ENCODE measurements around the gene PRCC.

The PRCC gene

GRCh38 chr1:156805766-156806511 is 38.6 kb downstream of the PRCC start:
- H3K9me3 ChIP-seq (ENCODE audit: control insufficient read depth, insufficient read depth, low read length): no peaks in the 10 kb centered on the region
- peaks cover under 1% of the 10 kb centered on the region for H3K27me3 ChIP-seq (ENCODE audit: control insufficient read depth, insufficient read depth, low read length)
- peaks cover 5% of the 10 kb centered on the region for H3K36me3 ChIP-seq (ENCODE audit: control insufficient read depth, insufficient read depth, low read length)
- no peak overlapping the region for H3K9ac ChIP-seq (ENCODE audit: low read depth, low read length)
- no peaks in the 10 kb centered on the region for H3K4me1 ChIP-seq (ENCODE audit: control insufficient read depth, insufficient read depth, low read length)
- no peak overlapping the region for H3K4me3 ChIP-seq (ENCODE audit: low read depth, low read length)

DNA sequence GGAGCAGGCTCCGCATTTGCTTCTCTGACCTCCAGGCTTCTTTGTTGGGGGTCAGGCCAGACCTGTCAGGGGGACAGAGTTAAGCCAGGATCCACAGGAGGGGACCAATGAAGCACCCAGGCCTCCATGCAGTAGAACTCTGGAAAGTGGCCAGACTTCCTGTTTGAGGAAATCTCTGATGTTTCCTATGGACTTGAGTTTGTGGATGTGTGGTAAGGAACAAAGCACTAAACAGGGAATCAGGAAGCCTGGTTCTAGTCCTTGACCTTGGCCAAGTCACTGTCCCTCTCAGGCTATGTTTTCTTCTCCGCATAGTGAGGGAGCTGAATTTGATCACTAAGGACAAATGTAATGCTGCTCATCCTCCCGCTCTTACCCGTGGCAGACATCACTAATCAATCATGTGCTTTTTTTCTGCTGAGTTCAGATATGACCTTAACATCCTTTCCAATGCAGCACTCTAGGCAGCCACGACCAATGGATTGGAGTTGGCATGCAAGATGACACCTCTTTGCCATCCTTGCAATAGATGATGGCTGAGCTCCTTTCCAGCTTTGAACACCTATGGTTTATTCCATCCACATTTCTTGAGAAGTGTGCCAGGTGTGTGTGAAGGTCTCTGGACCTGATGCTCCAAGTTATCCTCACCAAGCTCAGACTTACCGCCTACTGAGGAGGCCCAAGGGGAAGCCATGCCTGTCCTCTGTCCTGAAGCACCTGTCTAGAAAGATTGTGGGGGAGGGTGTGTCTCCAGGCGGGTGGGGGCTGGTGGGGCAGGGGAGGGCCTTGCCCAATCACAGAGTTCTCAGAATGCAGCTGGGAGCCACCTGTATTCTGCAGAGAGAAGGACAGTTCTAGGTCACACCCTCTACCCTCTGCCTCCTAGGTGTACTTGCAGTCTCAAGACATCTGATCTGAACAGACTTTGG is 39.4 kb downstream of the PRCC start:
- peaks cover 9% of the 10 kb centered on the region for H3K27me3 ChIP-seq (ENCODE audit: control insufficient read depth, insufficient read depth, low read length)
- no peaks in the 10 kb centered on the region for H3K4me1 ChIP-seq (ENCODE audit: control insufficient read depth, insufficient read depth, low read length)
- no peaks in the 10 kb centered on the region for H3K9me3 ChIP-seq (ENCODE audit: control insufficient read depth, insufficient read depth, low read length)
- no peak overlapping the region for H3K4me3 ChIP-seq (ENCODE audit: low read depth, low read length)
- peaks cover 3% of the 10 kb centered on the region for H3K36me3 ChIP-seq (ENCODE audit: control insufficient read depth, insufficient read depth, low read length)
- no peak overlapping the region for H3K9ac ChIP-seq (ENCODE audit: low read depth, low read length)

GRCh38 chr1:156807627-156808026 is 40.3 kb downstream of the PRCC start:
- no peak overlapping the region for H3K9ac ChIP-seq (ENCODE audit: low read depth, low read length)
- H3K4me3 ChIP-seq (ENCODE audit: low read depth, low read length): no peak overlapping the region
- peaks cover 17% of the 10 kb centered on the region for H3K27me3 ChIP-seq (ENCODE audit: control insufficient read depth, insufficient read depth, low read length)
- H3K36me3 ChIP-seq (ENCODE audit: control insufficient read depth, insufficient read depth, low read length): peaks cover 3% of the 10 kb centered on the region
- no peaks in the 10 kb centered on the region for H3K4me1 ChIP-seq (ENCODE audit: control insufficient read depth, insufficient read depth, low read length)
- H3K9me3 ChIP-seq (ENCODE audit: control insufficient read depth, insufficient read depth, low read length): no peaks in the 10 kb centered on the region

GRCh38 chr1:156808186-156809030 is 41.1 kb downstream of the PRCC start:
- no peak overlapping the region for H3K4me3 ChIP-seq (ENCODE audit: low read depth, low read length)
- no peaks in the 10 kb centered on the region for H3K9me3 ChIP-seq (ENCODE audit: control insufficient read depth, insufficient read depth, low read length)
- H3K27me3 ChIP-seq (ENCODE audit: control insufficient read depth, insufficient read depth, low read length): peaks cover 25% of the 10 kb centered on the region
- peaks cover 3% of the 10 kb centered on the region for H3K36me3 ChIP-seq (ENCODE audit: control insufficient read depth, insufficient read depth, low read length)
- no peak overlapping the region for H3K9ac ChIP-seq (ENCODE audit: low read depth, low read length)
- peaks cover 1% of the 10 kb centered on the region for H3K4me1 ChIP-seq (ENCODE audit: control insufficient read depth, insufficient read depth, low read length)

- Histone ChIP-seq H3K4me1 (ENCODE audit: control insufficient read depth, insufficient read depth, low read length) (peaks cover 3% of the 10 kb centered on the region), H3K9ac (ENCODE audit: low read depth, low read length) (no peak overlapping the region), H3K36me3 (ENCODE audit: control insufficient read depth, insufficient read depth, low read length) (peaks cover 3% of the 10 kb centered on the region), H3K27me3 (ENCODE audit: control insufficient read depth, insufficient read depth, low read length) (peaks cover 29% of the 10 kb centered on the region), H3K9me3 (ENCODE audit: control insufficient read depth, insufficient read depth, low read length) (no peaks in the 10 kb centered on the region), H3K4me3 (ENCODE audit: low read depth, low read length) (no peak overlapping the region)
These were observed 41.9 kb downstream of the PRCC start for GRCh38 chr1:156809281-156809680.

- no peak overlapping the region for H3K4me3 ChIP-seq (ENCODE audit: low read depth, low read length)
- no peak overlapping the region for H3K9ac ChIP-seq (ENCODE audit: low read depth, low read length)
- H3K9me3 ChIP-seq (ENCODE audit: control insufficient read depth, insufficient read depth, low read length): no peaks in the 10 kb centered on the region
- H3K36me3 ChIP-seq (ENCODE audit: control insufficient read depth, insufficient read depth, low read length): peaks cover under 1% of the 10 kb centered on the region
- peaks cover 7% of the 10 kb centered on the region for H3K4me1 ChIP-seq (ENCODE audit: control insufficient read depth, insufficient read depth, low read length)
- peaks cover 35% of the 10 kb centered on the region for H3K27me3 ChIP-seq (ENCODE audit: control insufficient read depth, insufficient read depth, low read length)
These were observed 42.5 kb downstream of the PRCC start for GRCh38 chr1:156809711-156810366.

- H3K27me3 ChIP-seq (ENCODE audit: control insufficient read depth, insufficient read depth, low read length): peaks cover 48% of the 10 kb centered on the region
- no peaks in the 10 kb centered on the region for H3K36me3 ChIP-seq (ENCODE audit: control insufficient read depth, insufficient read depth, low read length)
- H3K4me3 ChIP-seq (ENCODE audit: low read depth, low read length): no peak overlapping the region
- H3K9ac ChIP-seq (ENCODE audit: low read depth, low read length): no peak overlapping the region
- H3K9me3 ChIP-seq (ENCODE audit: control insufficient read depth, insufficient read depth, low read length): no peaks in the 10 kb centered on the region
- peaks cover 7% of the 10 kb centered on the region for H3K4me1 ChIP-seq (ENCODE audit: control insufficient read depth, insufficient read depth, low read length)
These were observed 43.8 kb downstream of the PRCC start for GRCh38 chr1:156811168-156811567.

DNA sequence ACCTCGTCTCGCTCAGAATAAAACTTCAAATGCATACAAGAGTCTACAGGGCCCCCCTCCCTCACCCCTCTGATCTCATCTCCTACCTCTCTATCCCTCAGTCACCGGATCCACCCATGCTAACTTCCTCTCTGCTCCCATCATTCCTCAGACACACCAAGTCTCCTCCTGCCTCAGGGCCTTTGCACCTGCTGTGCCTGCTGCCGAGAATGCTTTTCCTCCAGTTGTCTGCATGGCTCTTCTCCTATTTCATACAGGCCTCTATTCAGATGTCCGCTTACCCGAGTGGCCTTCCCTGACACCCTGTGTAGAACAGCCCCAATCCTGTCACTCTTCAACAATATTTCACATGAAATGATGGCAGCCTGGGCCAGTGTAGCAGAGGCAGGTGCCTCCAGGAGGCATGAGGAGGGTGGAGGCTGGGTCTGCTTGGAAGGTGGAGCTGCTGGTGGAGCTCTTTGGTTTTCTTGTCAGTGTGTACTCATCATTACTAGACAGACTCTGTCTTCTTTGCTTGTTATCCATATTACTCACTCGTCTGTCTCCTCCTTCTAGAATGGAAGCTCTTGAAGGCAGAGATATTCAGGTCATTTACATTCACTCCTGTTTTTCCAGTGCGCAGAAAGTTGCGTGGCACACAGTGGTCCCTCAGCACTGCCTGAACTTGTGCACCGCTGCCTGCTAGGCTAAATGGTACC is 45.1 kb downstream of the PRCC start:
- no peaks in the 10 kb centered on the region for H3K9me3 ChIP-seq (ENCODE audit: control insufficient read depth, insufficient read depth, low read length)
- H3K9ac ChIP-seq (ENCODE audit: low read depth, low read length): no peak overlapping the region
- H3K36me3 ChIP-seq (ENCODE audit: control insufficient read depth, insufficient read depth, low read length): no peaks in the 10 kb centered on the region
- H3K4me3 ChIP-seq (ENCODE audit: low read depth, low read length): no peak overlapping the region
- peaks cover 53% of the 10 kb centered on the region for H3K27me3 ChIP-seq (ENCODE audit: control insufficient read depth, insufficient read depth, low read length)
- peaks cover 7% of the 10 kb centered on the region for H3K4me1 ChIP-seq (ENCODE audit: control insufficient read depth, insufficient read depth, low read length)

DNA sequence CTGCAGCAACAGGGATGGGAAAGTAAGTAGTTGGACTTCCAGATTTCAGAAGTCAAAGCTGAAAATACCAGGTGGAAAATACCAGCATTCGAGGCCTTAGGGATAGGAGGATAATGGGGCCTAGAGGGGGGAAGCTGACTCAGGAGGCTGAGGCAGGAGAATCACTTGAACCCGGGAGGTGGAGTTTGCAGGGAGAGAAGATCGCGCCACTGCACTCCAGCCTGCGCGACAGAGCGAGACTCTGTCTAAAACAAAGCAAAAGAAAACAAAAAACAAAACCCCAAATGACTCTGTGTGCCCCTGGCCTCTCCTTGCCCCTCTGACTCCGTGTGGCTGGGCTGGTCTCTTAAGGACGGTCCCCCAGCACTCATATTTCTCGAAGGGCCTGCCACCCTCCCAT is 46.0 kb downstream of the PRCC start:
- H3K36me3 ChIP-seq (ENCODE audit: control insufficient read depth, insufficient read depth, low read length): no peaks in the 10 kb centered on the region
- peaks cover 54% of the 10 kb centered on the region for H3K27me3 ChIP-seq (ENCODE audit: control insufficient read depth, insufficient read depth, low read length)
- peak overlapping the region; percentile 66 for H3K9ac ChIP-seq (ENCODE audit: low read depth, low read length)
- no peaks in the 10 kb centered on the region for H3K9me3 ChIP-seq (ENCODE audit: control insufficient read depth, insufficient read depth, low read length)
- peaks cover 7% of the 10 kb centered on the region for H3K4me1 ChIP-seq (ENCODE audit: control insufficient read depth, insufficient read depth, low read length)
- H3K4me3 ChIP-seq (ENCODE audit: low read depth, low read length): peak overlapping the region; percentile 62

GRCh38 chr1:156813750-156814570 is 46.6 kb downstream of the PRCC start:
- Histone ChIP-seq H3K9me3 (ENCODE audit: control insufficient read depth, insufficient read depth, low read length) (no peaks in the 10 kb centered on the region), H3K36me3 (ENCODE audit: control insufficient read depth, insufficient read depth, low read length) (no peaks in the 10 kb centered on the region), H3K27me3 (ENCODE audit: control insufficient read depth, insufficient read depth, low read length) (peaks cover 55% of the 10 kb centered on the region), H3K4me3 (ENCODE audit: low read depth, low read length) (peak overlapping the region; percentile 62), H3K4me1 (ENCODE audit: control insufficient read depth, insufficient read depth, low read length) (peaks cover 7% of the 10 kb centered on the region), H3K9ac (ENCODE audit: low read depth, low read length) (peak overlapping the region; percentile 66)

Data from iPS-15b (cell line).